Common myeloid progenitor, CD34-positive (primary cell): Measurements from ENCODE around the gene EDN3.

Experiments
- CTCF ChIA-PET: fragments of 350-600 bp; sonication (Branson Sonifier 250); formaldehyde crosslinking; loops from one replicate; lab custom pipeline; 2021; ENCODE audit warnings: antibody characterized with exemption; lab: Charles Lee
- POLR2A ChIA-PET: fragments of 350-600 bp; sonication (Branson Sonifier 250); formaldehyde crosslinking; loops from one replicate; lab custom pipeline; 2021; ENCODE audit warnings: antibody characterized with exemption; lab: Charles Lee
- DNase-seq, 3 donors: peaks; one replicate each; pipeline versions ENCODE4 v3.0.0 to v3.0.0-alpha.2; 2013
- H3K27ac ChIP-seq, 2 experiments: 1 replicate in 1 of 2; 2 replicates in 1 of 2; pipeline ENCODE4 v1.7.0; 2013; ENCODE audit warnings: inconsistent platforms in 2 of 2, low read length in 2 of 2, mild to moderate bottlenecking in 2 of 2, low read depth in 1 of 2, moderate library complexity in 1 of 2; ENCODE audit not compliant: severe bottlenecking in 2 of 2, insufficient read depth in 1 of 2, poor library complexity in 1 of 2
- H3K27me3 ChIP-seq, 5 experiments: replicated peaks in 2 of 5; 1 replicate in 3 of 5; 2 replicates in 2 of 5; pipeline versions ENCODE4 v1.6.1 to v1.7.0; 2013; ENCODE audit warnings: low read length in 4 of 5, mild to moderate bottlenecking in 2 of 5, moderate library complexity in 2 of 5, inconsistent platforms in 1 of 5; ENCODE audit not compliant: insufficient read depth in 5 of 5, control insufficient read depth in 4 of 5
- H3K36me3 ChIP-seq, 4 experiments: 1 replicate in 2 of 4; 2 replicates in 2 of 4; pipeline versions ENCODE4 v1.6.1 to v1.7.0; 2013; ENCODE audit warnings: low read length in 3 of 4, control low read depth in 1 of 4, mild to moderate bottlenecking in 1 of 4; ENCODE audit not compliant: control insufficient read depth in 4 of 4, insufficient read depth in 4 of 4
- H3K4me1 ChIP-seq, 4 experiments: 1 replicate in 3 of 4; 2 replicates in 1 of 4; pipeline versions ENCODE4 v1.6.1 to v1.7.1; 2013; ENCODE audit warnings: low read length in 3 of 4, mild to moderate bottlenecking in 3 of 4, control low read depth in 1 of 4, inconsistent platforms in 1 of 4, moderate library complexity in 1 of 4; ENCODE audit not compliant: control insufficient read depth in 4 of 4, insufficient read depth in 4 of 4; ENCODE audit errors: control extremely low read depth in 1 of 4
- H3K4me3 ChIP-seq, 7 experiments: 1 replicate in 4 of 7; 2 replicates in 3 of 7; pipeline versions ENCODE4 v1.5.1 to v1.7.0; 2013; ENCODE audit warnings: mild to moderate bottlenecking in 7 of 7, low read length in 6 of 7, moderate library complexity in 6 of 7, inconsistent platforms in 2 of 7, low read depth in 2 of 7, control low read depth in 1 of 7; ENCODE audit not compliant: insufficient read depth in 4 of 7, control insufficient read depth in 1 of 7; ENCODE audit errors: extremely low read depth in 1 of 7
- H3K9me3 ChIP-seq, 5 experiments: 1 replicate in 4 of 5; 2 replicates in 1 of 5; pipeline versions ENCODE4 v1.6.1 to v1.7.1; 2013; ENCODE audit warnings: low read length in 4 of 5, mild to moderate bottlenecking in 2 of 5, inconsistent platforms in 1 of 5, low read depth in 1 of 5, moderate library complexity in 1 of 5; ENCODE audit not compliant: control insufficient read depth in 4 of 5, insufficient read depth in 2 of 5; ENCODE audit errors: control extremely low read depth in 1 of 5
- whole genome bisulfite sequencing: methylation state at CpG from one replicate; pipeline ENCODE4 v1.1.5; 2013; ENCODE audit not compliant: insufficient coverage; 5-methylcytosine and 5-hydroxymethylcytosine counted together

EDN3 gene

GRCh38 chr20:59289994-59290393 is 10.4 kb upstream of the EDN3 start:
- 92% methylated on average over 5 of the region's 5 CpGs for WGBS
- Histone ChIP-seq H3K4me1 (no peaks in the 10 kb centered on the region), H3K27me3 (peaks cover 0 to 26% (median 8%) of the 10 kb centered on the region in 5 experiments), H3K4me3 (no peak overlapping the region), H3K27ac (no peak overlapping the region), H3K9me3 (no peaks in the 10 kb centered on the region), H3K36me3 (no peaks in the 10 kb centered on the region)
- no peak for DNase-seq
- POLR2A ChIA-PET, result no interaction called here
- CTCF ChIA-PET, result no interaction called here

DNA sequence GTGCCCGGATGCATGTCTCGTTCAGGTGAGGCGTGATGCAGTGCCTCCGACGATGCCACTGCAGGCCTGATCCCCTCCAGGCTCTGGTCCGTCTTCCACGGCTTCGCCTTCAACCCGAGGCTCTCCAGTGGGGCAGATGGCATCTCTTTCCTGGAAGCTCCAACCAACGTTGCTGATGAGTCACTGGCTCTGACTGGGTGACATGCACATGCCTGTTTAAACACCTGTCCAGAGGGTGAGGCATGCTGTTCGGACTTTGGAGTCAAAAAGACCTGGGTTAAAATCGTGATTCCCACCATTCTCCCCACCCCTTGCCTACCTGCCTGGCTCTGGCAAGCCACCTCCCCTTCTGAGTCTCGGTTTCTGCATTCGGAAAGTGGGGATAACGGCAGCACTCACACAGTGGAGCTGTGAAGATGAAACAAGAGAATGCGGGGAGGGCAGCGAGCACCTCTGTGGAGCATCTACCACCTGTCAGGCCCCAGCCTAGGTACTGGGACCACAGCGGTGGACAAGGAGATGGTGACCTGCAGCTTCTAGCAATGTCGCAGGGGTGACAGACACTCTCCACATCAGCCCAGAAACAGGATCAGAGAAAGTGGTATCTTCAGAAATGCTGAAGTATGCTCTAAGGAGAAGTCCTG is 8.5 kb upstream of the EDN3 start:
- Histone ChIP-seq H3K9me3 (no peaks in the 10 kb centered on the region), H3K4me3 (no peak overlapping the region), H3K36me3 (no peaks in the 10 kb centered on the region), H3K4me1 (no peaks in the 10 kb centered on the region), H3K27ac (no peak overlapping the region), H3K27me3 (peaks cover 0 to 35% (median 13%) of the 10 kb centered on the region in 5 experiments)
- no peak for DNase-seq
- 96% methylated on average over 17 of the region's 19 CpGs for WGBS
- ChIA-PET CTCF (no interaction called here), POLR2A (no interaction called here)

- WGBS, result 13% methylated on average over 1 of the region's 5 CpGs
- Histone ChIP-seq H3K4me1 (peaks cover 0 to under 1% (median 0%) of the 10 kb centered on the region in 4 experiments), H3K27ac (no peak overlapping the region), H3K9me3 (no peaks in the 10 kb centered on the region), H3K36me3 (no peaks in the 10 kb centered on the region), H3K4me3 (no peak overlapping the region), H3K27me3 (peaks cover 0 to 67% (median 27%) of the 10 kb centered on the region in 5 experiments)
- no peak for DNase-seq
- ChIA-PET CTCF (no interaction called here), POLR2A (no interaction called here)
Observed at GRCh38 chr20:59295531-59295930, 4.9 kb upstream of the EDN3 start.

GRCh38 chr20:59297686-59298085 is 2.7 kb upstream of the EDN3 start:
- Histone ChIP-seq H3K4me1 (peaks cover 0 to 2% (median 0%) of the 10 kb centered on the region in 4 experiments), H3K27ac (no peak overlapping the region), H3K9me3 (no peaks in the 10 kb centered on the region), H3K36me3 (no peaks in the 10 kb centered on the region), H3K27me3 (peaks cover 0 to 78% (median 36%) of the 10 kb centered on the region in 5 experiments), H3K4me3 (no peak overlapping the region)
- CTCF ChIA-PET, result no interaction called here
- POLR2A ChIA-PET, result no interaction called here
- WGBS, result 96% methylated on average over 5 of the region's 7 CpGs
- DNase-seq, result no peak

DNA sequence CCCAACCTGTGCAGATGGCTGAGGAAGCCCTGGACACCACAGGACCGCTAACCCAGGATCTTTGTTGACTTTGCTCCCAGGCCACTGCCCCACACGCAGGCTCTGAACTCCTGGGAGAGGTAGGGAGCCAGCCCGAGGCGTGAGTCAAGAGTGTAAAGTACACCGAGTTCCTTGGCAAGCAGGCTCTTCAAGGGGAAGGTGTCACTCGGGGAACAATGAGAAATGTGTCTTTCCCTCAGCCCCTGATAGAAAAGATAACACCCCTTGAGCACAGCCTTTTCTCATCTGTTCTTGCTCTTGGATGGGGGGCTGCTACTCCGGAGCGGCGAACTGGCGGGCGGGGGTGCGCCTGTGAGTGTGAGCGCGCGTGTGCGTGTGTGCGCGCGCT is 472 bp upstream of the EDN3 start:
- WGBS, result 10% methylated on average over 11 of the region's 19 CpGs
- no peak overlapping the region for H3K4me3 ChIP-seq
- peaks cover 0 to 88% (median 36%) of the 10 kb centered on the region in 5 experiments for H3K27me3 ChIP-seq
- no peak overlapping the region for H3K27ac ChIP-seq
- CTCF ChIA-PET, result no interaction called here
- POLR2A ChIA-PET, result no interaction called here
- peaks cover 0 to 2% (median 0%) of the 10 kb centered on the region in 4 experiments for H3K4me1 ChIP-seq
- DNase-seq, result no peak
- no peaks in the 10 kb centered on the region for H3K9me3 ChIP-seq
- H3K36me3 ChIP-seq, result no peaks in the 10 kb centered on the region

- H3K36me3 ChIP-seq, result no peaks in the 10 kb centered on the region
- no peaks in the 10 kb centered on the region for H3K9me3 ChIP-seq
- WGBS, result 81% methylated on average over 13 of the region's 17 CpGs
- H3K27me3 ChIP-seq, result peaks cover 0 to 93% (median 32%) of the 10 kb centered on the region in 5 experiments
- DNase-seq, result no peak
- POLR2A ChIA-PET, result no interaction called here
- H3K27ac ChIP-seq, result no peak overlapping the region
- no peak overlapping the region for H3K4me3 ChIP-seq
- CTCF ChIA-PET, result no interaction called here
- H3K4me1 ChIP-seq, result peaks cover 0 to 2% (median 0%) of the 10 kb centered on the region in 4 experiments
Observed at GRCh38 chr20:59301343-59302007, 1.1 kb downstream of the EDN3 start.

DNA sequence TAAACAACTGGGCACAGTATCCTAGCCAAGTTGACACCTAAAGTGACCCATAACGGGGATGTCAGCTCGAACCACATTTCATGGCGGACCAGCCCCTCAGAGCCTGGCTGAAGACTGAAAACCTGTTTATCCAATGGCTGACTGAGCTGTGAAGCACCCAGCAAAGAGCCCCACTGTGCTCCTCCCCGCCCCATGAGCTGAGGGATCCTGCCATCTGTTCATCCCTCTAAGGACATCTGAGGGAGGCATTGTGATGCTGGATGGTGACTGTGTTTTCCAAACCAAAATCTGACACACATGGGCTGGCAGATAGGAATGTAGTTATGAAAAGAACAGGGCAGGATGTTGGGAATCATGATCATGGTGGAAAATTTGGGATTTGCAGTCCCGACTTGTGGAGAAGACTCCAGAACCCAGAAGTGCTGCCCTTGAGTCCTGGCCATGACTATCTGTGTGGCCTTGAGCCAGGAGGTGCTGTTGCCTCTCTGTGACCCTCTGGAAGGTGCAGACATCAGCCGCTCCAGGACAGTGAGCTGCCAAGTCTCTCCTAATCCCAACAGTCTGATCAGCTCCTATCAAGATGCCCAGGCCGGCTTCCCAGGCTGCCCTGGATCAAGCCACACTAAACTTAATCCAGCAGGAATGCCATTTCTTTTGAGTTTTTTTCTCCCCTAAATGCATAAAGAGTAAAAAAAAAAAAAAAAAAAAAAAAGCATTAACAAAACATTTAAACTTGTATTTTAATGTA is 5.7 kb downstream of the EDN3 start:
- Histone ChIP-seq H3K27me3 (peaks cover 0 to 61% (median 17%) of the 10 kb centered on the region in 5 experiments), H3K4me3 (no peak overlapping the region), H3K36me3 (no peaks in the 10 kb centered on the region), H3K27ac (no peak overlapping the region), H3K4me1 (no peaks in the 10 kb centered on the region), H3K9me3 (no peaks in the 10 kb centered on the region)
- WGBS, result 92% methylated on average over 6 of the region's 7 CpGs
- ChIA-PET POLR2A (no interaction called here), CTCF (no interaction called here)
- no peak for DNase-seq
